ENCODE results near the gene ACSF2.

GRCh38 chr17:50484386-50485155, 58.6 kb downstream of the ACSF2 start:
- no peak for TF ChIP-seq TAF1 (IDR thresholded peaks at IDR 0.05; ENCODE audit: borderline replicate concordance, low read depth, low read length)
- no peak for TF ChIP-seq POLR2A (IDR thresholded peaks at IDR 0.05; ENCODE audit: low read depth, low read length)
- no peak for TF ChIP-seq POLR2AphosphoS5 (IDR thresholded peaks at IDR 0.05; ENCODE audit: low read depth, low read length)

Measured in GM12892 (cell line).